ENCODE results near the gene GRID2IP. TPM values are rescaled to one million over a fixed set of nuclear protein-coding genes. Genes with fewer than 3 reads are reported as not detected.

GRID2IP gene
- total and polyA plus RNA-seq, 10 of the 15 experiments (the other 5 are each of a cell fraction or from before 2014, with no cell fraction given): not detected

GRCh38 chr7:6577369-6578113, 26.3 kb upstream of the GRID2IP start, which contains the start of gene ZDHHC4:
ZDHHC4 (plus strand) TSS chr7:6577454; CDS start chr7:6580562, 3,108 bp downstream.
- ChIA-PET CTCF (interaction anchor here (1.5 to 5.1 kb wide), 3 partner anchors 11 to 62 kb away, joined by 5 to 38 read pairs (median 13); partner anchors contain the start of gene INTS15), POLR2A (interaction anchor here (0.6 to 1.8 kb wide), 5 partner anchors 11 to 1083 kb away, joined by 3 to 11 read pairs (median 4); partner anchors contain the start of gene INTS15), SMC1A (ENCODE audit: uncharacterized antibody, unreplicated experiment) (interaction anchor here (0.6 to 2.0 kb wide), 3 partner anchors 13 to 1209 kb away, joined by 3 to 7 read pairs (median 3); no protein-coding TSS in a partner anchor), RAD21 (ENCODE audit: unreplicated experiment) (interaction anchor here (0.7 to 0.9 kb wide), 3 partner anchors 12 to 63 kb away, joined by 3 read pairs; partner anchors contain the start of gene INTS15)
- intact Hi-C loops (cut with micrococcal nuclease; ENCODE audit: unreplicated experiment) (loop anchor here (5.0 kb wide), 1 partner anchor 60 kb away; the partner anchor contains the start of gene ZNF316), in situ Hi-C loops (cut with MboI) (no loop called here)
- H3K4me3 ChIP-seq: peak within 1 kb of the TSS; percentile 98
- H2AFZ ChIP-seq (ENCODE audit: control insufficient read depth, low read depth, low read length): peak within 1 kb of the TSS; percentile 64
- H3K4me1 ChIP-seq (ENCODE audit: control insufficient read depth, insufficient read depth, low read length): peaks cover 29% of the 10 kb centered on the region
- WGBS (ENCODE audit: insufficient coverage, insufficient replicate concordance, low lambda C conversion rate, missing lambda C conversion rate): 4% methylated on average over 48 of the region's 51 CpGs
- peaks cover 0 to 6% of the 10 kb centered on the region in 2 experiments; a peak in 1 of 4 replicates for H3K36me3 ChIP-seq (ENCODE audit: control insufficient read depth in 2 of 2, insufficient read depth in 2 of 2, low read length in 1 of 2)
- H3K4me2 ChIP-seq (ENCODE audit: control insufficient read depth, insufficient read depth): peak within 1 kb of the TSS; percentile 59
- H3K27ac ChIP-seq (ENCODE audit: control insufficient read depth, insufficient read depth): peak within 1 kb of the TSS; percentile 75
- no TSS peak for BruUV-seq (replicated peaks)
- H3K9ac ChIP-seq (ENCODE audit: control insufficient read depth, insufficient read depth, low read length): peak within 1 kb of the TSS; percentile 89
- H3K79me2 ChIP-seq (ENCODE audit: control insufficient read depth, insufficient read depth, low read length): peaks cover 7% of the 10 kb centered on the region
- DNase-seq (ENCODE audit: low read depth, low spot score): peak; percentile 61
- no peaks in the 10 kb centered on the region for H3K27me3 ChIP-seq (replicated peaks in 1 of 2; ENCODE audit: control insufficient read depth in 2 of 2, insufficient read depth in 2 of 2, low read length in 1 of 2)
- no peaks in the 10 kb centered on the region for H3K9me3 ChIP-seq (replicated peaks; ENCODE audit: control insufficient read depth, insufficient read depth, low read length)
- H4K20me1 ChIP-seq (ENCODE audit: control insufficient read depth, insufficient read depth): no peaks in the 10 kb centered on the region
- ATAC-seq: peak; percentile 95
- peak; percentile 23 for FAIRE-seq
- TF ChIP-seq E2F8 (IDR thresholded peaks at IDR 0.05; ENCODE audit: low read depth, partially characterized antibody) (no peak), ETV6 (conservative IDR thresholded peaks at IDR 0.05 in 1 of 2, IDR thresholded peaks at IDR 0.05 in 1 of 2; ENCODE audit: borderline replicate concordance in 1 of 2, low read depth in 1 of 2) (0 out of 4 replicates have a peak, but pooled peaks of 1 of the 2 experiments have one; percentile 30), IRF5 (IDR thresholded peaks at IDR 0.05; ENCODE audit: borderline replicate concordance) (no peak), SKIL (IDR thresholded peaks at IDR 0.05; ENCODE audit: low read depth, poor library complexity, severe bottlenecking) (no peak), RAD21 (IDR thresholded peaks at IDR 0.05; ENCODE audit: insufficient read depth, low read depth, low read length) (no peak), EED (IDR thresholded peaks at IDR 0.05; ENCODE audit: low read depth) (peak; percentile 62), MLLT1 (IDR thresholded peaks at IDR 0.05) (peak; percentile 62), ZNF24 (IDR thresholded peaks at IDR 0.05) (no peak), ATF3 (IDR thresholded peaks at IDR 0.05; ENCODE audit: borderline replicate concordance, extremely low read depth, low read depth, low read length) (no peak), SUZ12 (IDR thresholded peaks at IDR 0.05; ENCODE audit: unreplicated experiment) (no peak), SIN3A (IDR thresholded peaks at IDR 0.05; ENCODE audit: low read depth, low read length) (no peak; the same call in 1 of the 2 replicates)

Measured in GM12878 (cell line).